ENCODE results near the gene CDAN1.

DNA sequence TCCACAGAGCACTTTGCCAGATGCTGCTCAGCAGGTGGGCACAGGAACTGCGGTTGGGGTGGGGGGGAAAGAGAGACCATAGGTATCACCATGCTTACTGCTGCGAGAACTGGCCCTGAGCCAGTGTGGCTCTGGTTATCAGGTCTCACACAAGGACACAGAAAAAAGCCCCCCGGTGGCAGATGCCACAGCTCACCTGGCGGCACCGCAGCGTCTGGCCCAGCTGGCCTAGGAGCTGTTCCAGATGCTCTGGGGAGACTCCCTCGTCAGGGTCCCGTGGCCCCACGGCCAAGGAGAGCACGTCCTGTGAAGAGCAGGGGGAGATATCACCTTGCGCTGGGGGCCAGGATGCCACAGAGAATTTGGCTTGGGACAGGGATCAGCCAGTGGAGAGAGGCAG, 10.8 kb downstream of the CDAN1 start:
- TF ChIP-seq, protein P1, sequence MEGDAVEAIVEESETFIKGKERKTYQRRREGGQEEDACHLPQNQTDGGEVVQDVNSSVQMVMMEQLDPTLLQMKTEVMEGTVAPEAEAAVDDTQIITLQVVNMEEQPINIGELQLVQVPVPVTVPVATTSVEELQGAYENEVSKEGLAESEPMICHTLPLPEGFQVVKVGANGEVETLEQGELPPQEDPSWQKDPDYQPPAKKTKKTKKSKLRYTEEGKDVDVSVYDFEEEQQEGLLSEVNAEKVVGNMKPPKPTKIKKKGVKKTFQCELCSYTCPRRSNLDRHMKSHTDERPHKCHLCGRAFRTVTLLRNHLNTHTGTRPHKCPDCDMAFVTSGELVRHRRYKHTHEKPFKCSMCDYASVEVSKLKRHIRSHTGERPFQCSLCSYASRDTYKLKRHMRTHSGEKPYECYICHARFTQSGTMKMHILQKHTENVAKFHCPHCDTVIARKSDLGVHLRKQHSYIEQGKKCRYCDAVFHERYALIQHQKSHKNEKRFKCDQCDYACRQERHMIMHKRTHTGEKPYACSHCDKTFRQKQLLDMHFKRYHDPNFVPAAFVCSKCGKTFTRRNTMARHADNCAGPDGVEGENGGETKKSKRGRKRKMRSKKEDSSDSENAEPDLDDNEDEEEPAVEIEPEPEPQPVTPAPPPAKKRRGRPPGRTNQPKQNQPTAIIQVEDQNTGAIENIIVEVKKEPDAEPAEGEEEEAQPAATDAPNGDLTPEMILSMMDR (IDR thresholded peaks at IDR 0.05), result no peak
- no peak for TF ChIP-seq POLR2AphosphoS5 (IDR thresholded peaks at IDR 0.05)
- no peak for TF ChIP-seq POLR2A (IDR thresholded peaks at IDR 0.05)
